ENCODE data around the gene TAOK3.
"Not testable (repeated sequence)": the region's sequence is repeated elsewhere in the genome, so short reads cannot be mapped to it uniquely, and the experiment has no call there.

The TAOK3 gene

GRCh38 chr12:118271770-118272417, 100.8 kb downstream of the TAOK3 start:
- no peak overlapping the region for H3K4me3 ChIP-seq (ENCODE audit: low read depth, low read length)
- DNase-seq (ENCODE audit: low read depth): no peak
- TF ChIP-seq POLR2A (IDR thresholded peaks at IDR 0.05; ENCODE audit: extremely low read depth, insufficient read length): no peak
- TF ChIP-seq MAX (IDR thresholded peaks at IDR 0.05; ENCODE audit: low read depth, low read length): no peak
- TF ChIP-seq CTCF (IDR thresholded peaks at IDR 0.05; ENCODE audit: low read depth, low read length): no peak
- no peak for TF ChIP-seq MYC (IDR thresholded peaks at IDR 0.05; ENCODE audit: low read depth, low read length)

- H3K4me3 ChIP-seq (ENCODE audit: low read depth, low read length): no peak overlapping the region
- DNase-seq (ENCODE audit: low read depth): no peak
- no peak for TF ChIP-seq MAX (IDR thresholded peaks at IDR 0.05; ENCODE audit: low read depth, low read length)
Observed at GRCh38 chr12:118271183-118271582, 101.5 kb downstream of the TAOK3 start.

- no peak for DNase-seq (ENCODE audit: low read depth)
Observed at GRCh38 chr12:118269806-118270205, 102.9 kb downstream of the TAOK3 start.

GRCh38 chr12:118259079-118259478, 113.6 kb downstream of the TAOK3 start:
- TF ChIP-seq POLR2A (IDR thresholded peaks at IDR 0.05; ENCODE audit: extremely low read depth, insufficient read length) (no peak), MYC (IDR thresholded peaks at IDR 0.05; ENCODE audit: low read depth, low read length) (no peak), CTCF (IDR thresholded peaks at IDR 0.05; ENCODE audit: low read depth, low read length) (no peak), MAX (IDR thresholded peaks at IDR 0.05; ENCODE audit: low read depth, low read length) (no peak)
- DNase-seq (ENCODE audit: low read depth): no peak
- no peak overlapping the region for H3K4me3 ChIP-seq (ENCODE audit: low read depth, low read length)

More at GRCh38 chr12:118269806-118270205, 102.9 kb downstream of the TAOK3 start:
- TF ChIP-seq POLR2A (IDR thresholded peaks at IDR 0.05; ENCODE audit: extremely low read depth, insufficient read length): no peak
- no peak for TF ChIP-seq MYC (IDR thresholded peaks at IDR 0.05; ENCODE audit: low read depth, low read length)
- TF ChIP-seq CTCF (IDR thresholded peaks at IDR 0.05; ENCODE audit: low read depth, low read length): no peak
- TF ChIP-seq MAX (IDR thresholded peaks at IDR 0.05; ENCODE audit: low read depth, low read length): no peak
- no peak overlapping the region for H3K4me3 ChIP-seq (ENCODE audit: low read depth, low read length)

GRCh38 chr12:118256352-118256751, 116.4 kb downstream of the TAOK3 start:
- no peak overlapping the region for H3K4me3 ChIP-seq (ENCODE audit: low read depth, low read length)
- no peak for TF ChIP-seq POLR2A (IDR thresholded peaks at IDR 0.05; ENCODE audit: extremely low read depth, insufficient read length)
- no peak for TF ChIP-seq CTCF (IDR thresholded peaks at IDR 0.05; ENCODE audit: low read depth, low read length)
- TF ChIP-seq MYC (IDR thresholded peaks at IDR 0.05; ENCODE audit: low read depth, low read length): no peak
- TF ChIP-seq MAX (IDR thresholded peaks at IDR 0.05; ENCODE audit: low read depth, low read length): no peak
- DNase-seq (ENCODE audit: low read depth): no peak

- no peak for TF ChIP-seq MAX (IDR thresholded peaks at IDR 0.05; ENCODE audit: low read depth, low read length)
- TF ChIP-seq CTCF (IDR thresholded peaks at IDR 0.05; ENCODE audit: low read depth, low read length): no peak
- TF ChIP-seq MYC (IDR thresholded peaks at IDR 0.05; ENCODE audit: low read depth, low read length): no peak
- TF ChIP-seq POLR2A (IDR thresholded peaks at IDR 0.05; ENCODE audit: extremely low read depth, insufficient read length): no peak
- H3K4me3 ChIP-seq (ENCODE audit: low read depth, low read length): no peak overlapping the region
- no peak for DNase-seq (ENCODE audit: low read depth)
Observed at GRCh38 chr12:118249547-118249946, 123.2 kb downstream of the TAOK3 start.

GRCh38 chr12:118245886-118246285, 126.8 kb downstream of the TAOK3 start:
- not testable (repeated sequence) for DNase-seq (ENCODE audit: low read depth)

More at GRCh38 chr12:118245886-118246285, 126.8 kb downstream of the TAOK3 start:
- not testable (repeated sequence) for H3K4me3 ChIP-seq (ENCODE audit: low read depth, low read length)
